Bone marrow (tissue), 2 donors: ENCODE results near the gene CARMIL1.

ENCODE experiments used
- DNase-seq, 2 donors: peaks; one replicate each; lab custom pipeline; 2025; lab: John Stamatoyannopoulos, UW

CARMIL1 gene

DNA sequence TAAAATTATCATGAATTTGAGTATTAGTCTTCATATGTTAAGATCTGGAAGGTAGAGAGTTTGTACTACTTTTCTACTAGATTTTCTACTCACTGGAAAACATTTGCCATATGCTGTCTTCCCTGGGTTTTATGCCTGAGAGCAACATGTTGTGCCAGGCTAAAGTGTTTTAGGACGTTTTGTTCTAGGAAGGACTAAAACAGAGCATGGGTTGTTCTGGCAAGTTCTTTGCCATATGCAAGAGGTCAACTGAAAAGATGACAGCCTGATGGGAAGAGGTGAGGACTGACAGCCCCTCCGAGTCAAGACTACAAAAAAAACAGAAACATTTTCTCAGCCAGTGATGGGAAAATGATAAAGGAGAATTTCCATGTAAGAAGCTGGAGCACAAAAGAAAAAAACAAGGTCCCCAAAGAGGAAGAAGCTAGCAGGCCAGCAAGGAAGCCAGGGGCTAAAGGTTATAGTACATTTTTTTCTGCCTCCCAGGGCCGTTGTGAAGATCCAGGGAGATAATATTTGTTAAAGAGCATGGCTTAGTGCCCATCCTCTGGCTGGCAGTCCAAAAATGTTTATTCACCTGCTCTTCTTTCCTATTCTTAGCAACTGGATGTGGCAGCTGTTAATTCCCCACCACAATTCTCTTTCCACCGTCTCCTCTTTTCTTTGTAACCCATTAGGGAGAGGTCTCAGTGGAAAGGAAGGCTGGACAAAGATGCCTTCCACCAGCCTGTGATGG lies 380.6 kb downstream of the CARMIL1 start:
- DNase-seq, result no peak

DNA sequence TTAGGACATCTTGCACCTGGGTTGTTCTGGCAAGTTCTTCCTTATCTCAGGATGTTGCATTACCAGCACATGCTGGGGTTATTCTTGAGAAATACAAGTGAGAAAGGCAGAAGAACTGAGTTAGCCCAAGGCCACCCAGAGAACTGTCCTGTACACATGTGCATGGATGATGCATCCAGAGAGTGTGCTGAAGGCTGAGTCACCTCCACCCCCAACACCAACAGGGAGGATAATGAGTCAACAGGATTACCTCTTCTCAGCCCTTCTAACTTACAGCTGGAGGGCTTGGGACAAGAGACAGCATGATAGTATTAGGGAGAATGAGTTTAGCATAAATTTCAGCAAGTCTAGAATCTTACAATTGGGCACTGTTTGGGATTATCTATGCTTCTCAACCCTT lies 381.3 kb downstream of the CARMIL1 start:
- DNase-seq, result no peak

GRCh38 chr6:25661129-25661779 lies 382.1 kb downstream of the CARMIL1 start:
- no peak for DNase-seq

GRCh38 chr6:25665455-25665854 lies 386.3 kb downstream of the CARMIL1 start:
- no peak for DNase-seq

GRCh38 chr6:25669413-25669812 lies 390.2 kb downstream of the CARMIL1 start:
- DNase-seq, result no peak
